Measurements from ENCODE around the gene ITGAV. TPM values are rescaled to one million over a fixed set of nuclear protein-coding genes. Genes with fewer than 3 reads are reported as not detected.

The ITGAV gene
- total and polyA plus RNA-seq, 9 donors: 35.3 to 123 (median 96.8) TPM

GRCh38 chr2:186716004-186716403, 126.1 kb downstream of the ITGAV start:
- DNase-seq: no peak
- Histone ChIP-seq H3K27ac (no peak overlapping the region), H3K27me3 (no peaks in the 10 kb centered on the region), H3K9me3 (no peaks in the 10 kb centered on the region), H3K36me3 (no peaks in the 10 kb centered on the region), H3K4me1 (ENCODE audit: insufficient read depth) (peaks cover 2% of the 10 kb centered on the region), H3K4me3 (no peak overlapping the region)
- intact Hi-C loops (cut with DNase I): no loop called here
- WGBS, 3 donors: 72 to 91% (median 81%) methylated on average over 1 of the region's 1 CpG
- TF ChIP-seq CTCF (IDR thresholded peaks at IDR 0.05) (no peak), EP300 (IDR thresholded peaks at IDR 0.05) (no peak), POLR2A (IDR thresholded peaks at IDR 0.05) (no peak)

GRCh38 chr2:186716899-186717298, 127.0 kb downstream of the ITGAV start:
- Histone ChIP-seq H3K4me3 (no peak overlapping the region), H3K27ac (no peak overlapping the region), H3K4me1 (ENCODE audit: insufficient read depth) (peaks cover 2% of the 10 kb centered on the region), H3K9me3 (no peaks in the 10 kb centered on the region), H3K36me3 (no peaks in the 10 kb centered on the region), H3K27me3 (no peaks in the 10 kb centered on the region)
- 69 to 77% (median 71%) methylated on average over 2 of the region's 2 CpGs for WGBS, 3 donors
- TF ChIP-seq CTCF (IDR thresholded peaks at IDR 0.05): no peak
- TF ChIP-seq EP300 (IDR thresholded peaks at IDR 0.05): no peak
- TF ChIP-seq POLR2A (IDR thresholded peaks at IDR 0.05): no peak
- DNase-seq: no peak
- intact Hi-C loops (cut with DNase I): no loop called here

GRCh38 chr2:186717320-186718007, 127.6 kb downstream of the ITGAV start:
- TF ChIP-seq CTCF (IDR thresholded peaks at IDR 0.05) (no peak), EP300 (IDR thresholded peaks at IDR 0.05) (no peak), POLR2A (IDR thresholded peaks at IDR 0.05) (no peak)
- Histone ChIP-seq H3K27me3 (no peaks in the 10 kb centered on the region), H3K27ac (no peak overlapping the region), H3K4me1 (ENCODE audit: insufficient read depth) (peaks cover 2% of the 10 kb centered on the region), H3K4me3 (no peak overlapping the region), H3K36me3 (no peaks in the 10 kb centered on the region), H3K9me3 (no peaks in the 10 kb centered on the region)
- WGBS, 3 donors: 72 to 79% (median 76%) methylated on average over 3 of the region's 3 CpGs
- intact Hi-C loops (cut with DNase I): no loop called here
- DNase-seq: no peak

GRCh38 chr2:186718122-186718521, 128.3 kb downstream of the ITGAV start:
- Histone ChIP-seq H3K4me3 (no peak overlapping the region), H3K9me3 (no peaks in the 10 kb centered on the region), H3K27me3 (no peaks in the 10 kb centered on the region), H3K27ac (no peak overlapping the region), H3K4me1 (ENCODE audit: insufficient read depth) (peaks cover 2% of the 10 kb centered on the region), H3K36me3 (no peaks in the 10 kb centered on the region)
- DNase-seq: no peak
- intact Hi-C loops (cut with DNase I): no loop called here
- TF ChIP-seq CTCF (IDR thresholded peaks at IDR 0.05) (no peak), POLR2A (IDR thresholded peaks at IDR 0.05) (no peak), EP300 (IDR thresholded peaks at IDR 0.05) (no peak)
- 97 to 99% (median 97%) methylated on average over 3 of the region's 3 CpGs for WGBS, 3 donors

Data from ovary (tissue), 9 donors.